Epithelial cell of proximal tubule (primary cell): Measurements from ENCODE around the gene APOB. TPM values are rescaled to one million over a fixed set of nuclear protein-coding genes. Genes with fewer than 3 reads are reported as not detected.

Experiments used
- DNase-seq: peaks from one replicate; pipeline ENCODE4 v3.0.0-alpha.2; 2011; ENCODE audit warnings: low read depth
- H3K4me3 ChIP-seq: 2 replicates; pipeline ENCODE4 v1.5.1; 2011; ENCODE audit warnings: low read depth, mild to moderate bottlenecking, low read length
- CTCF ChIP-seq: conservative IDR thresholded peaks from 2 replicates; pipeline ENCODE4 v1.5.1; 2012; ENCODE audit warnings: low read depth, mild to moderate bottlenecking, low read length
- total RNA-seq: library from RNA; depleted of rRNA; stranded (reverse); fragments of >200 nt; gene quantifications from 2 replicates; pipeline ENCODE4 v1.2.3, GENCODE V29; 2015

APOB gene
- total RNA-seq, 1 donor from 2014 or later: not detected

- DNase-seq: no peak
- H3K4me3 ChIP-seq: no peak overlapping the region
- TF ChIP-seq CTCF: no peak
Measured at GRCh38 chr2:20994130-20994529, 49.7 kb downstream of the APOB start.

- no peak overlapping the region for H3K4me3 ChIP-seq
- TF ChIP-seq CTCF: no peak
- DNase-seq: no peak
Measured at GRCh38 chr2:20992201-20992711, 51.6 kb downstream of the APOB start.

DNA sequence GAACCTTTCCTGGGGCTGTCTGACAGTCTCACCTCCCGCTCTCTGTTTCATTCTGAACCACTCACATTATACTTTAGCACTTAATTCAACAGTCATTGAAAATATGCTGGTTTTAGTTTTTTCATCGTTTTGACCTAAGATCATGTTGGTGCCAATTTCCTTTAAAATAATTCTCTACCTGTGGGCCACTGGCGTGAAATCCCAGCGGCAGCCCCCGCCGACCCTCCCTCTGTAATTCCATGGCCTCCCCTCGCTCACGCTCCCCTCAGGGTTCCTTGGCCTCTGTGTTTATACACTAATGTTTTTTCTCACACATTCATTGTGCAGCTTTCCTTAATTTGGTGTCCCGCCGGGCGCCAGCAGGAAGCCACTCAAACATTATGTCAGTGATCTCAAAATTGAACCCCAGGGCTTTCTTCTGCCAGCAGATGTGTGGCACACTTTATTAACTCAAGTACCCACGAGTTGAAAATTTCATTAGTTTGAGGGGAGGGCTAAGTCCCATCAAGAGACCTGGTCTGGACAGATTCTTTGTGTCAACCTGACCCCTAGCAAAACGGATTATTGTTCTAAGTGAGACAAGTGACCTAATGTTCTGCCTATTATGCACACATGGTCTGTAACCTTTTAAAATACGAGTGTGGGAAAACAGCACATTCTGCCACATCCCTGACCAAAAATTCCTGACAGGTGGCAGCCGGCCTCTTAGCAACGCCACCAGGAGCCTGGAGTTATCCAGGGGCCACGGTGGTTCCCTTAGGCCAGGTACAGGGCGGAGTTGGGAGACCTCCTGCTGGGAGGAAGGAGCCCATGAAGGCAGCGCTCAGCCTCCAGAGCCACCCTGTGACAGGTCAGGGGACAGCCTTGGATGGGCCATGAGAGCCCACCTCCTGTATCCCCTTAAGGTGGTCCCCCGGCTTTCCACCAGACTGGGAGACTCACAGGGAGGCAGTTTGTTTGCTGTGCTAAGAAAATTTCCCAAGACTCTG is 53.1 kb downstream of the APOB start:
- DNase-seq: no peak
- no peak overlapping the region for H3K4me3 ChIP-seq
- TF ChIP-seq CTCF: no peak

- H3K4me3 ChIP-seq: no peak overlapping the region
- TF ChIP-seq CTCF: no peak
- no peak for DNase-seq
Measured at GRCh38 chr2:20989404-20989803, 54.5 kb downstream of the APOB start.

DNA sequence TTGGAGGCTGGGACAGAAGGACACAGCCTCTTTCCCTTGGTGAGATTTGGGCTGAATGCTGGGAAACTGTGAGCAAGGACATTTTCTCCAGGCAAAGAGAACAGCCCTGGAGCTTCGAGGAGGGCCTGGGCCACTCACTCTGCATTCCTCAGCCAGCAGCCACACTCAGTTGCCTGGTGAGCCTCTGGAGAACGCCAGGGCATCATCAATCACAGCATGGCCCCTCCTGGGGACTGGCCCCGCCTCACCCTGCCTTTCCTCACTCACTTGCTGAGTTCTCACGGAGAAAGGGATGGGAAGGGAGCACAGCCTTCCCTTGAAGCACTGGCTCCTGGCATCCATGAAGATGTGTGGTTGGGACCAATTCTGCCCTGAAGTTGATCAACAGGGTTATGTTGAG is 55.0 kb downstream of the APOB start:
- DNase-seq: no peak
- H3K4me3 ChIP-seq: no peak overlapping the region
- no peak for TF ChIP-seq CTCF

DNA sequence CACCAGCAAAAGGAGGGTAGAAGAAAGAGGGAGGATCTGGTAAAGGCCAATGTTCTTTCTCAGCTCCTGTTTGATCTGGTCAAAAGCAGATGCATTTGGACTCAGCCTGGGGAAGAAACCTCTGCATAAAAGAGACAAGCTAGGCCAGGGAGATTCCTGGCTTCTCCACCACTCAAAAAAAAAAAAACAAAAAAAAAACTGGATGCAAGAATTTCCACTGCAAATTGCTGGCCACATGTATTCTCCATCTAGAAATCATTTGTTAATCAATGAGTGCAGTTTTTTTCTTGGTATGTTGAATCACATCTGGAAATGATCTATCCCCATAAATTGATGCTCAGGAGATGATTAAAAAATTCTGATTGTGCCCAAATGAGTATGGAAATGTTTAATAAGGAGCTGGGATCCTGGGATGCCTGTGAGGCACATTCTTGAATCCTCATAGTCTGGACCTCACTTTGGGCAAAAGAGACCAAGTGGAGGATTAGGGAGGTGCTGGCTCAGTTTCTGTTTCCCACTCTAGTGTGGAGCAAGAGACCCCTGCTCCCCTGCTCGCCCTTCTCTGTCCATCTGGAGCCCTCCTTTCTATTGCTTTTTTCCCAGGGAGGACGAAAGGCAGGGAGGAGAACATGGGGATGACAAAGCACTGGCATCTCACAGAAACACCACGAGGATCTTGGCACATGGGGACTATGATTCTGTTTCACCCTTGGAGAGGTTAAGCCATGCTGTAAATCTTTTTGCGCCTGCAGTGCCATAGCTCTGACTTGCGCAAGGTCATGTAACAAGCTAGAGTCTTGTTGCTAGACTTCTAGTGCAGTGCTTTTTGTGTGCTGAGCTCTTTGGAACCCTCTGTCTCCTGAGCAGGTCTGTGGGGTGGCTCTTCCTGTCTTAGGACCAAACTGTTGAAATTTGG is 57.6 kb downstream of the APOB start:
- TF ChIP-seq CTCF: no peak
- H3K4me3 ChIP-seq: no peak overlapping the region
- no peak for DNase-seq
